Measurements from ENCODE around the gene SNRNP70. TPM values are rescaled to one million over a fixed set of nuclear protein-coding genes. Genes with fewer than 3 reads are reported as not detected.

SNRNP70 gene
- total RNA-seq, 2 experiments from 2014 or later = 181 to 392 TPM

GRCh38 chr19:49118565-49119410 is 33.5 kb downstream of the SNRNP70 start, which contains the start of gene C19orf73:
Gene C19orf73 (minus strand): TSS chr19:49119143. CDS start chr19:49119022, 121 bp downstream.
- Histone ChIP-seq H3K4me1 (ENCODE audit: insufficient read depth, low read length, poor library complexity, severe bottlenecking) (peaks cover 26% of the 10 kb centered on the region), H3K4me2 (ENCODE audit: low read length) (peak within 1 kb of the TSS; percentile 93), H4K20me1 (ENCODE audit: insufficient read depth, low read length) (no peaks in the 10 kb centered on the region), H3K27ac (ENCODE audit: low read depth, low read length, poor library complexity, severe bottlenecking) (peak within 1 kb of the TSS; percentile 63), H3K4me3 (ENCODE audit: low read depth, low read length, poor library complexity, severe bottlenecking) (peak within 1 kb of the TSS; percentile 79), H3K79me2 (ENCODE audit: insufficient read depth, low read depth, low read length) (no peaks in the 10 kb centered on the region), H3K9me3 (ENCODE audit: low read length) (no peaks in the 10 kb centered on the region), H3K36me3 (ENCODE audit: insufficient read depth, low read length) (no peaks in the 10 kb centered on the region), H3K9me2 (ENCODE audit: insufficient read depth, low read length) (no peaks in the 10 kb centered on the region), H2AFZ (ENCODE audit: low read length) (peak within 1 kb of the TSS; percentile 82)
- intact Hi-C loops (cut with micrococcal nuclease; ENCODE audit: unreplicated experiment) = loop anchor here (5.0 kb wide), 1 partner anchor 89 kb away; no protein-coding TSS in a partner anchor
- peak; percentile 95 for DNase-seq (ENCODE audit: low spot score)
- BruUV-seq (replicated peaks) = no TSS peak
- POLR2A ChIA-PET = no interaction called here
- TF ChIP-seq, protein P1, sequence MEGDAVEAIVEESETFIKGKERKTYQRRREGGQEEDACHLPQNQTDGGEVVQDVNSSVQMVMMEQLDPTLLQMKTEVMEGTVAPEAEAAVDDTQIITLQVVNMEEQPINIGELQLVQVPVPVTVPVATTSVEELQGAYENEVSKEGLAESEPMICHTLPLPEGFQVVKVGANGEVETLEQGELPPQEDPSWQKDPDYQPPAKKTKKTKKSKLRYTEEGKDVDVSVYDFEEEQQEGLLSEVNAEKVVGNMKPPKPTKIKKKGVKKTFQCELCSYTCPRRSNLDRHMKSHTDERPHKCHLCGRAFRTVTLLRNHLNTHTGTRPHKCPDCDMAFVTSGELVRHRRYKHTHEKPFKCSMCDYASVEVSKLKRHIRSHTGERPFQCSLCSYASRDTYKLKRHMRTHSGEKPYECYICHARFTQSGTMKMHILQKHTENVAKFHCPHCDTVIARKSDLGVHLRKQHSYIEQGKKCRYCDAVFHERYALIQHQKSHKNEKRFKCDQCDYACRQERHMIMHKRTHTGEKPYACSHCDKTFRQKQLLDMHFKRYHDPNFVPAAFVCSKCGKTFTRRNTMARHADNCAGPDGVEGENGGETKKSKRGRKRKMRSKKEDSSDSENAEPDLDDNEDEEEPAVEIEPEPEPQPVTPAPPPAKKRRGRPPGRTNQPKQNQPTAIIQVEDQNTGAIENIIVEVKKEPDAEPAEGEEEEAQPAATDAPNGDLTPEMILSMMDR (conservative IDR thresholded peaks at IDR 0.05; ENCODE audit: low read length) = 0 out of 2 replicates have a peak, but pooled peaks have one; percentile 7
- TF ChIP-seq EZH2phosphoT487 (IDR thresholded peaks at IDR 0.05; ENCODE audit: borderline replicate concordance, low read depth, low read length) = no peak
- CTCF ChIA-PET (ENCODE audit: unreplicated experiment) = interaction anchor here (0.5 kb wide), 1 partner anchor 9 kb away, joined by 4 read pairs; no protein-coding TSS in a partner anchor

GRCh38 chr19:49119411-49120324 is 34.4 kb downstream of the SNRNP70 start, which contains the start of gene PPFIA3:
Gene PPFIA3 (plus strand): TSS chr19:49119544. CDS start chr19:49127874, 8,330 bp downstream.
- peak within 1 kb of the TSS; percentile 82 for H2AFZ ChIP-seq (ENCODE audit: low read length)
- no peaks in the 10 kb centered on the region for H3K9me2 ChIP-seq (ENCODE audit: insufficient read depth, low read length)
- H3K36me3 ChIP-seq (ENCODE audit: insufficient read depth, low read length) = no peaks in the 10 kb centered on the region
- H3K4me3 ChIP-seq (ENCODE audit: low read depth, low read length, poor library complexity, severe bottlenecking) = peak within 1 kb of the TSS; percentile 79
- BruUV-seq (replicated peaks) = no TSS peak
- peak within 1 kb of the TSS; percentile 63 for H3K27ac ChIP-seq (ENCODE audit: low read depth, low read length, poor library complexity, severe bottlenecking)
- H3K79me2 ChIP-seq (ENCODE audit: insufficient read depth, low read depth, low read length) = no peaks in the 10 kb centered on the region
- no peak for DNase-seq (ENCODE audit: low spot score)
- intact Hi-C loops (cut with micrococcal nuclease; ENCODE audit: unreplicated experiment) = loop anchor here (5.0 kb wide), 1 partner anchor 88 kb away; no protein-coding TSS in a partner anchor
- no peaks in the 10 kb centered on the region for H3K9me3 ChIP-seq (ENCODE audit: low read length)
- no peak; the same call in 1 of the 2 replicates for TF ChIP-seq EZH2phosphoT487 (IDR thresholded peaks at IDR 0.05; ENCODE audit: borderline replicate concordance, low read depth, low read length)
- TF ChIP-seq, protein P1 (conservative IDR thresholded peaks at IDR 0.05; ENCODE audit: low read length) = no peak
- peak within 1 kb of the TSS; percentile 93 for H3K4me2 ChIP-seq (ENCODE audit: low read length)
- H4K20me1 ChIP-seq (ENCODE audit: insufficient read depth, low read length) = no peaks in the 10 kb centered on the region
- POLR2A ChIA-PET = no interaction called here
- CTCF ChIA-PET (ENCODE audit: unreplicated experiment) = no interaction called here
- peaks cover 23% of the 10 kb centered on the region for H3K4me1 ChIP-seq (ENCODE audit: insufficient read depth, low read length, poor library complexity, severe bottlenecking)
